ENCODE results near the gene BLOC1S5. TPM values are rescaled to one million over a fixed set of nuclear protein-coding genes. Genes with fewer than 3 reads are reported as not detected.

BLOC1S5 gene
- total RNA-seq, 1 donor from 2014 or later, result 10.9 TPM

DNA sequence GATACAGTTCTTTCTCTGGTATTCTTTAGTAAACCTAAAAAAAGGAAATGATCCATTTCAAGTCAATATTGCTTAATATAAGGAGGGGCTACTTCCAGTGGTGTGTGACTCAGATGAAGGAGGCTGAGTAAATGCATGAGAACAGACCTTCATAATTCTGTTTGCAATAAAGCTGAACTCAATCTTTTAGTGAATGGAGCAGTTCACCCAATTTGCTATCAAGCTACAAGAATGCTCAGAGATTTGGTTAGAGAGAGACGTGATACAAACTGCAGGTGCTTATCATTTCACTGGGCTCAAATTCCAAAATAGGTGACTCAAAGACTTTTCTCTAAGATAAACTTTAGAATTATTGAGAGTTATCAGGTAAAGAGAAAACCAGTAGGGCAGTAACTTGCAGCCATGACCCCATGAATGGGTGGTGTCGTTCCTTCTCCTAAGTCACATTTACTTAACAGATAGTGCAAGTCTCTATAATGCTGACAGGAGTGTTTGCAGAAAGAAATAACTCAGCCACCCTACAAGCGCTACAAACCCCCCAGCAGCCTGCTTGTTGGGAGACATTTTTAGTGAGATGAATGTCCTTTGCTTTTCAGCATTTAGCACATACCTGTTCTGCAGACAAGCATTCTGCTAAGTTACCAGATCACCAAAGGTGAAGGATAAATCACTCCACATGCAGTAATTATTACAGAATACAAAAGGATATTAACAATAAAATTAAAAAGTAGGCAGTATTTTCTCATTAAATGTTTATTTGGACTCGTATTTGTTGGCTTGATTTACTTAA lies 16.4 kb upstream of the BLOC1S5 start:
- TF ChIP-seq CTCF (conservative IDR thresholded peaks at IDR 0.05; ENCODE audit: low read depth, low read length), result no peak
- peak; percentile 51 for DNase-seq (ENCODE audit: low read depth)
- H3K4me3 ChIP-seq (ENCODE audit: low read depth, low read length), result no peak overlapping the region

- TF ChIP-seq CTCF (conservative IDR thresholded peaks at IDR 0.05; ENCODE audit: low read depth, low read length), result no peak
- peak; percentile 81 for DNase-seq (ENCODE audit: low read depth)
- peak overlapping the region; percentile 29 for H3K4me3 ChIP-seq (ENCODE audit: low read depth, low read length)
These were observed 14.9 kb upstream of the BLOC1S5 start for GRCh38 chr6:8079126-8079525.

GRCh38 chr6:8077991-8078390 lies 13.8 kb upstream of the BLOC1S5 start:
- H3K4me3 ChIP-seq (ENCODE audit: low read depth, low read length), result no peak overlapping the region
- no peak for TF ChIP-seq CTCF (conservative IDR thresholded peaks at IDR 0.05; ENCODE audit: low read depth, low read length)
- no peak for DNase-seq (ENCODE audit: low read depth)

DNA sequence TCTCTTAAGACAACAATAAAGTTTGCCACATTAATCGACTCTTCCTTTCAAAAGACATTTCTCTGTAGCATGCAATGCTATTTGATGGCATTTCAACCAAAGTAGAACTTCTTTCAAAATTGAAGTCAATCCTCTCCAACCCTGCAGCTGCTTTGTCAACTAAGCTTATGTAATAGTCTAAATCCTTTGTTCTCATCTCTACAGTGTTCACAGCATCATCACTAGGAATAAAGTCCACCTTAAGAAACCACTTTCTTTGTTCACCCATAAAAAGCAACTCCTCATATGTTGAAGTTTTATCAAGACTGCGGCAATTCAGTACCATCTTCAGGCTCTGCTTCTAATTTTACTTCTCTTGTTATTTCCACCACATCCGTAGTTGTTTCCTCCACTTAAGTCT lies 11.5 kb upstream of the BLOC1S5 start:
- H3K4me3 ChIP-seq (ENCODE audit: low read depth, low read length), result no peak overlapping the region
- no peak for DNase-seq (ENCODE audit: low read depth)

DNA sequence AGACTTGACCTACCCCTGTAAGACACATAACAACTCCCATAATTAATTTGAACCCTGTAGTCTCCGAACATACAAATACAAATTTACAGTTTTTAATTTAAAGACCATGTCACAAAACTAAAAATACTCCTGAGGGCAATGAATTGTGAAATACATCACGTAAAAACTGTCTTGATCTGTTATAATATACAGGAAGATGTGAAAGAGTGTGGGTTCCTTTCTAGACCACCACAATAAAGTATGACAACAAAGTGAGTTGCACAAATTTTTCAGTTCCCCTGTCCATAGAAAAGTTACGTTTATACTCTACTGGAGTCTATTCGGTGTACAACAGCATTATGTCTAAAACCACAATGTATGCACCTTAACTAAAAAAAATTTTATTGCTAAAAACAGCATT lies 11.0 kb upstream of the BLOC1S5 start:
- DNase-seq (ENCODE audit: low read depth), result no peak
- H3K4me3 ChIP-seq (ENCODE audit: low read depth, low read length), result no peak overlapping the region
- TF ChIP-seq CTCF (conservative IDR thresholded peaks at IDR 0.05; ENCODE audit: low read depth, low read length), result no peak

More for the DNA sequence above, 11.5 kb upstream of the BLOC1S5 start:
- no peak for TF ChIP-seq CTCF (conservative IDR thresholded peaks at IDR 0.05; ENCODE audit: low read depth, low read length)

DNA sequence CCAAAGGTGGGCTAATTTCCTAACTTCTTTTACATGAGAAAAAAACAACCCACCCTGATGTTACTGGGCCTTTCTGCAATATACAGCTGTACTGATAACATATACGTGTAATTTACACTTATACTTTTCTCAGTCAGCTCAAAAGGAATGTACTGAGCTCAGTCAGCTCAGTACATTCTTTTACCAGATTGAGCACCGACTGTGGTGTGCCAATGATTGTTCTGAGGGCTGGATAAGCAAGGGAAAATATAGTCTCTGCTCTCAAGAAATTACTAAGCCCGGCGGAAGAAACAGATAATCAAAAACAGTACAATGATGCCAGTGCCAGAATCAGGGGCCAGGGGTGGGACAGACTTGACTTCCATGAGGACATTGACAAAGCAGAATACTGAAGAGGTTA lies 10.0 kb upstream of the BLOC1S5 start:
- TF ChIP-seq CTCF (conservative IDR thresholded peaks at IDR 0.05; ENCODE audit: low read depth, low read length), result no peak
- H3K4me3 ChIP-seq (ENCODE audit: low read depth, low read length), result no peak overlapping the region
- DNase-seq (ENCODE audit: low read depth), result no peak

GRCh38 chr6:8073758-8074157 lies 9.6 kb upstream of the BLOC1S5 start:
- no peak for DNase-seq (ENCODE audit: low read depth)
- no peak overlapping the region for H3K4me3 ChIP-seq (ENCODE audit: low read depth, low read length)
- TF ChIP-seq CTCF (conservative IDR thresholded peaks at IDR 0.05; ENCODE audit: low read depth, low read length), result no peak

Measured in epithelial cell of proximal tubule (primary cell).